ENCODE measurements around the gene GPR179.

DNA sequence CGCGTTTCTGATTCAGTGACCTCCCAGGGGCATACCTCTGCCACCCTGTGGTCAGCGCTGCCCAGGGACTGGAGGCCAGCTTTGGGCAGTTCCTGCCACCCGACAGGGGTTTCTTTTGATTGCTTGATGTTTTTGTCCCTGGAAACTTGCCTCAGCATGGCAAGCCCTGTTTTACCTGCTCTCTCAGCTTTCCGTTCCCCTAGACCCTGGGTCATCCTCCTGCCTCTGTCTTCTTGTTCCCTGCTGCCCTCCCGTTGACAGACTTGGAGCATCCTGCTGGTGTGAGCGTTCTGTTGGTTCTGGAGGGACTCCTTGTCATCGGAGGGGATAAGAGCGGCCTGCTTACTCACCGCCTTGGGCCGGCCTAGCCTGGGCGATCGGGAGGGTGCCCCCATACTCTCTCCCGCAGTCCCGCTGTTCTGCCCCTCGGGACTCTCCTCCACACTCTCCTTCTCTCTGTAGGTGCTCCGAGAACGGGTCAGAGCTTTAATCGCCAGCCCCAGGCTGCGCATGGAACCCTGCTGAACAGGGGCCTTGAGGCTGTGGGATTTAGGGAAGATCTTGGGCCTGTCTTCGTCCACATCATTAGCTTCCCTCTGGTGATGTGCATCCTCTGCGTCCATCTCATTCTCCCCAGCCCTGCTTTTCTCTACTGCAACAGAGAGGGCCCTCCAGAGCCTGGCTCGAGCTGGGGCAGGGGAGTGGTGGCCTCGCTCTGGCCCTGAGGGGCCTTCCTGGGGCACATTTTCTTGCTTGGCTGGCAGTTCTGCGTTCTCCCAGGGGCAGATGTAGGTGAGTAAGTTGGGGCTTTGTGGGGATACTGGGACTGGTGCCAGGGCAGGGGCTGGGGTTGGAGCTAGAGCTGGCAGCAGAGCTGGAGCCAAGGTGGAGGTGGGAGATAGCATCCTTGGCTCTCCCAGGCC is 13.7 kb downstream of the GPR179 start:
- TF ChIP-seq, protein P1, sequence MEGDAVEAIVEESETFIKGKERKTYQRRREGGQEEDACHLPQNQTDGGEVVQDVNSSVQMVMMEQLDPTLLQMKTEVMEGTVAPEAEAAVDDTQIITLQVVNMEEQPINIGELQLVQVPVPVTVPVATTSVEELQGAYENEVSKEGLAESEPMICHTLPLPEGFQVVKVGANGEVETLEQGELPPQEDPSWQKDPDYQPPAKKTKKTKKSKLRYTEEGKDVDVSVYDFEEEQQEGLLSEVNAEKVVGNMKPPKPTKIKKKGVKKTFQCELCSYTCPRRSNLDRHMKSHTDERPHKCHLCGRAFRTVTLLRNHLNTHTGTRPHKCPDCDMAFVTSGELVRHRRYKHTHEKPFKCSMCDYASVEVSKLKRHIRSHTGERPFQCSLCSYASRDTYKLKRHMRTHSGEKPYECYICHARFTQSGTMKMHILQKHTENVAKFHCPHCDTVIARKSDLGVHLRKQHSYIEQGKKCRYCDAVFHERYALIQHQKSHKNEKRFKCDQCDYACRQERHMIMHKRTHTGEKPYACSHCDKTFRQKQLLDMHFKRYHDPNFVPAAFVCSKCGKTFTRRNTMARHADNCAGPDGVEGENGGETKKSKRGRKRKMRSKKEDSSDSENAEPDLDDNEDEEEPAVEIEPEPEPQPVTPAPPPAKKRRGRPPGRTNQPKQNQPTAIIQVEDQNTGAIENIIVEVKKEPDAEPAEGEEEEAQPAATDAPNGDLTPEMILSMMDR (optimal IDR thresholded peaks at IDR 0.05 in 1 of 3, IDR thresholded peaks at IDR 0.05 in 1 of 3, conservative IDR thresholded peaks at IDR 0.05 in 1 of 3; ENCODE audit: extremely low read depth in 1 of 3, insufficient read depth in 2 of 3, low read length in 3 of 3), result no peak
- TF ChIP-seq EZH2 (IDR thresholded peaks at IDR 0.05; ENCODE audit: low read length), result no peak
